HFF-Myc (cell line): Measurements from ENCODE around the gene SERPINF2.
"Not testable (repeated sequence)": the region's sequence is repeated elsewhere in the genome, so short reads cannot be mapped to it uniquely, and the experiment has no call there.

Source experiments
- DNase-seq: peaks from one replicate; pipeline ENCODE4 v3.0.0-alpha.2; 2011; ENCODE audit warnings: low read depth; ENCODE audit errors: extremely low read depth
- H3K4me3 ChIP-seq: replicated peaks from 2 replicates; pipeline ENCODE4 v1.5.1; 2011; ENCODE audit warnings: low read depth, mild to moderate bottlenecking, control low read depth, low read length
- TF ChIP-seq, protein P1 (sequence below): IDR thresholded peaks from 2 replicates; pipeline ENCODE4 v1.5.1; 2012; ENCODE audit warnings: mild to moderate bottlenecking, low read depth, low read length, control low read depth; ENCODE audit errors: missing control alignments

Gene SERPINF2

DNA sequence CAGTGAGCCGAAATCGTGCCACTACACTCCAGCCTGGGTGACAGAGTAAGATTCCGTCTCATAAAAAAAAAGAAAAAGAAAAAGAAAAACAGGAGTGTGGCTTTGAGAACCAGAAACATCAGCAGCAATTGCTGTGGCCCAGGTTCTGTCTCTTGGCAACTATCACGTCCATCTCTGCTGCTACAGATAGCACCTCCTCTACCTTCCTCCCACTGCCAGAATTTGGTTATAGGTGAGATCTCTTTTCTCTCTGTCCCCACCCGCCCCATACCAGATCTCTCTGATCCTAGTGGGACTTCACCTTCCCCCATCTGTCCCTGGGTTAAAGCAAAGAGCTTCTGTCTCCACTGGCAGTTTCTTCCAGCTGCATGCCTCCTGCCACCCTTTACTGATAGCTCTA lies 35.6 kb upstream of the SERPINF2 start:
- no peak for DNase-seq
- TF ChIP-seq, protein P1, sequence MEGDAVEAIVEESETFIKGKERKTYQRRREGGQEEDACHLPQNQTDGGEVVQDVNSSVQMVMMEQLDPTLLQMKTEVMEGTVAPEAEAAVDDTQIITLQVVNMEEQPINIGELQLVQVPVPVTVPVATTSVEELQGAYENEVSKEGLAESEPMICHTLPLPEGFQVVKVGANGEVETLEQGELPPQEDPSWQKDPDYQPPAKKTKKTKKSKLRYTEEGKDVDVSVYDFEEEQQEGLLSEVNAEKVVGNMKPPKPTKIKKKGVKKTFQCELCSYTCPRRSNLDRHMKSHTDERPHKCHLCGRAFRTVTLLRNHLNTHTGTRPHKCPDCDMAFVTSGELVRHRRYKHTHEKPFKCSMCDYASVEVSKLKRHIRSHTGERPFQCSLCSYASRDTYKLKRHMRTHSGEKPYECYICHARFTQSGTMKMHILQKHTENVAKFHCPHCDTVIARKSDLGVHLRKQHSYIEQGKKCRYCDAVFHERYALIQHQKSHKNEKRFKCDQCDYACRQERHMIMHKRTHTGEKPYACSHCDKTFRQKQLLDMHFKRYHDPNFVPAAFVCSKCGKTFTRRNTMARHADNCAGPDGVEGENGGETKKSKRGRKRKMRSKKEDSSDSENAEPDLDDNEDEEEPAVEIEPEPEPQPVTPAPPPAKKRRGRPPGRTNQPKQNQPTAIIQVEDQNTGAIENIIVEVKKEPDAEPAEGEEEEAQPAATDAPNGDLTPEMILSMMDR = no peak
- no peak overlapping the region for H3K4me3 ChIP-seq

DNA sequence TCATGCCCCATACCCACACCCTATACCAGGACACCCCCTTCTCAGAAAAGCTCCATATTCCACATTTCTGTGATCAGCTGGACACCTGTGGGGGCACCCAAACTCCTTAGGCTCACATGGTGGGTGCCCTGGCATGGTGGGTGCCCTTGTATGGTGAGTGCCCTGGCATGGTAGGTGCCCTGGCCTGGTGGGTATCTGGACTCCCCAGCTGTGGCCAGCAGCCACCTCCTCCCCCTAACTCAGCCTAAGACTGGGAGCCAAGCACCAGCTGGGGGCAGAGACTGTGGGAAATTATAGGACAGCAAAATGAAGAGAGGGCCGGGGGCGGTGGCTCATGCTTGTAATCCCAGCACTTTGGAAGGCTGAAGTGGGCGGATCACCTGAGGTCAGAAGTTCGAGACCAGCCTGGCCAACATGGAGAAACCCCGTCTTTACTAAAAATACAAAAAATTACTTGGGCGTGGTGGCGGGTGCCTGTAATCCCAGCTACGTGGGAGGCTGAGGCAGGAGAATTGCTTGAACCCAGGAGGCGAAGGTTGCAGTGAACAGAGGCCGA lies 33.8 kb upstream of the SERPINF2 start:
- DNase-seq, H3K4me3 ChIP-seq: not testable (repeated sequence)

DNA sequence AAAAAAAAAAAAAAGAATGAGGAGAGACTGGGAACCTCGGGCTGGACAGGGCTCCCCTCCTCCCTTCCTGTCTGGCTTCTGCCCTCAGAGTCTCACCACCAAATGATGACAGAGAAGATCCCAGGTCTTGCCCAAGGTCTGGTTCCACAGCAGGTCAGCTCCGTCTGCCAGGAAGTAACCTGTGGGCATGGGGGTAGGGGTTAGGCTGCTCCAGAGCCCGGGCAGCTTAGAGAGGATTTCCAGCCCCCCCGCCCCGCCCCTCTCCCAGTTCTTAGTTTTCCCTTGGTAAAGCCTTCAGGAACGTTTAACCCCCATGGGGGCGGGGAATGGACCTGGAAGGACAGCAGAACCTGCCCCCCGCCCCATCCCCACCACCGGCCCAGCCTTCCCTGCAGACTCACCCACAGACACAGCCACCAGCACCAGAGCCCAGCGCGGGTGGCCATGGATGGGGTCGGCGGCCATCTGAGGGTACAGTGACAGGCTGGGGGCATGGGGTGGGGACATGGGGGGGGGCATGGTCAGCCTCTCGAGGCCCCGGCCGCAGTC lies 33.2 kb upstream of the SERPINF2 start:
- DNase-seq = no peak
- H3K4me3 ChIP-seq = peak overlapping the region; percentile 61
- TF ChIP-seq, protein P1 = no peak

DNA sequence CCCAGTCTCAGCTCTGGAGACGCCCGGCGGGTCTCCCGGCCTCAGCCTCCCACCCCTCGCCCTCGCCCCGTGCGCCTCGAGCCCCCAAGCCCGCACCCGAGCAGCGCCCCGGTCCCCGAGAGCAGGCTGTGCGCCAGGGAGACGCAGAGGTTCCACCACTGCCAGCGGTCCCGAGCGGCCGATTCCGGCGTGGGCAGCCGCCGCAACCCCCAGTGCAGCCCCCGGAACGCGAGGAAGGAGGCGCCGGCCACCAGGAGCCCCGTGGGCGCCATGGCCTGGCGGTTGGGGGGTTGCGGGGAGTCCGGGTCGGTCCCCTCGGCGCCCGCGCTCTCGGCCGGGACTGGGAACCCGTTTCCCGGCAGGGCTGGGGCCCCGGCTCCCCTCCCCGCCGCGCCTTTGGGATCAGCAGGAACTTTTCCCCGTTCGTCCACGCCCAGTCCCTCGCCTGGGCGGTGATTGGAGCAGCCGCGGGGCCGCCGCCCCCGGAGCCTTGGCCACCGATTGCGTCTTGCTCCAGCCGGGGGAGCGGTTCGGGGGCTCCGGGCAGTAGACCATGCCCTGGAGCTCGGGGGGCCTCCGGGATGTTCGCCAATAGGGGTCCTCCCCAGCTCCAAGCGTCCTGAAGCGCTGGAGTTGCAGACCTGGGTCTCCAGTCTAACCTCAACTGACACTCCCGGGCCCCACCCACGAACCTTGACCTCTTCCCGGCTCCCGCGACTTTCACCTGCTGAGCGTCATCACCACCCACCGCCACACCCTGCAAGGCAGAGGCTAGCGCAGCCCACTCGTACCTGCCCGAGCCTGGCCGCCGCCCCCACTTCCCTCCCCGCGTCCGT lies 32.5 kb upstream of the SERPINF2 start, which contains the start of gene TLCD2:
Gene TLCD2 (minus strand): TSS at position 407 of the 836 bp plus-strand sequence. CDS start 135 bp downstream, at position 272.
- TF ChIP-seq, protein P1 = no peak
- DNase-seq = no peak
- peak within 1 kb of the TSS; percentile 61 for H3K4me3 ChIP-seq

DNA sequence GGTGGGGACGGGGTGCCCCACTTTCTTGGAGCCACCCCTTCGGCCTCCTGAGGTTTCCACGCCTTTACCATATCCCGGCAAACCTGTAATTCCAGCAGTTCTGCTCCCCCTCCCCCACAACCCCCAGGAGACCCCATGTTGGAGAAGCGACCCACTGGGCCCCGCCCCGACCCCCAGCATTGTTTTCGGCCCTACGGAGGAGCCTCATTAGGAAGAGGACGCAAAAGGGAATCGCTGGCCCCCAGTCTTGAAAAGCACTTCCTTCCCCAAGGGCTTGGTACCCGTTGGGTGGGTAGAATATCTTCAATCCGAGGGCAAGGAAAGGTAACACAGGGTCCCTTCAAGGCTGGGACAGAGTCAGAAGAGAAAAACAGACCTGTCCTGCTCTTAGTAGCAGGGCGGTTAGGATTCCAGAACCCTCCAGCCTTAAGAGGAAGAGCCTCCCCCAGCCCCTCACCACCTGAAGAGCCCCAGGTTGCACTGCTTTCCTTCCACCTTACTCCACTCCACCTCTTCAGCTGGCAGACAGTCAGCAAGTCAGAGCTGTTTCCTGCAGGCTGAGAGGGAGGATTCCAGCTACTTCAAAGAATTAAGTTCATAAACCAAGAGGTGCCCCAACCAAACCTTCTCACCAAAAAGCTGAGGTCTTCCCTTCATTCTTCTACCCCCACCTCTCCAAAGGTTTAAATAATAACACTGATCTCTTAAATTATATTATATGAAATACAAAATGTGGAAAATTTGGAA lies 31.7 kb upstream of the SERPINF2 start:
- TF ChIP-seq, protein P1 = no peak
- DNase-seq = no peak
- H3K4me3 ChIP-seq = peak overlapping the region; percentile 61

DNA sequence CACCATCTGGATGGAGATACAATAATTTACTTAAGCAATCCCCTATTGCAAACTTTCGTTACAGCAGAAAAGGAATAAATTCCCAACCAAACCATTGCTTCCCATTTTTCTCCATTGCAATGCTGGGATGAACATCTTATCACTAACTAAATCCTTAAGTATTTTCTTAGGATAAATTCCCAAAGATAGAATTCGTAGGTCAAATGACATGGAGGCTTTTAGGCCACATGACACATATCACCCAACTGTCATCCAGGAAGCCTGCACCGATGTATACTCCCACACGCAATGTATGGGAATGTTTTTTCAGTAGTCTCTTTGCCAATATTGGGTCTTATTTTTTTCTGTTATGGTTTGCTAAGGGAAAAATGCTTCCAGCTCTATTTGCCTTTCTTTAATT lies 30.9 kb upstream of the SERPINF2 start:
- TF ChIP-seq, protein P1 = no peak

DNA sequence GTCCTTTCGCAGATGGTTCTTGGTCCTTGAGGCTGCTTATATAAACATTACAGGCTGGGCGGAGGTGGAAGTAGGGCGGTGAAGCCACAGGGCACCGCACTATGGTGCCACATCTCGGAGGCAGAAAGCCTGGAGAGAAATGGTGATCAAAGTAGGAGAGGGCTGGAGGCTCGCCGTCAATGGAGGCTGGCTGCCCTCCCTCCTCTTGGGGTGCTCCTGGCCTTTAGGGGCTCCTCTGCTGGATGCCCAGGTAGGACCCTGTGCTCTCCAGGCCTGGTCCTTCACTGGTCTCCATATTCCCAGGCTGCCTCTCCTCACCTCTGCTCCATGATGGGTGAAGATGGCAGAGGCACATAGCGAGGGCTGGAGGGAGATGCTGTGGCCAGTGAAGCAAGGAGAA lies 30.4 kb upstream of the SERPINF2 start:
- TF ChIP-seq, protein P1 = no peak
- DNase-seq = no peak
- no peak overlapping the region for H3K4me3 ChIP-seq

More for the DNA sequence above, 30.9 kb upstream of the SERPINF2 start:
- H3K4me3 ChIP-seq = no peak overlapping the region
- no peak for DNase-seq
